HG03575 (cell line): Measurements from ENCODE around the gene LARP4B.

ENCODE experiments used
- ATAC-seq: cut with Tn5 transposase; IDR thresholded peaks from one replicate; pipeline ENCODE4 v1.9.1; 2021; ENCODE audit not compliant: unreplicated experiment, insufficient number of reproducible peaks, low FRiP score; ENCODE audit errors: extremely low read depth

Gene LARP4B

DNA sequence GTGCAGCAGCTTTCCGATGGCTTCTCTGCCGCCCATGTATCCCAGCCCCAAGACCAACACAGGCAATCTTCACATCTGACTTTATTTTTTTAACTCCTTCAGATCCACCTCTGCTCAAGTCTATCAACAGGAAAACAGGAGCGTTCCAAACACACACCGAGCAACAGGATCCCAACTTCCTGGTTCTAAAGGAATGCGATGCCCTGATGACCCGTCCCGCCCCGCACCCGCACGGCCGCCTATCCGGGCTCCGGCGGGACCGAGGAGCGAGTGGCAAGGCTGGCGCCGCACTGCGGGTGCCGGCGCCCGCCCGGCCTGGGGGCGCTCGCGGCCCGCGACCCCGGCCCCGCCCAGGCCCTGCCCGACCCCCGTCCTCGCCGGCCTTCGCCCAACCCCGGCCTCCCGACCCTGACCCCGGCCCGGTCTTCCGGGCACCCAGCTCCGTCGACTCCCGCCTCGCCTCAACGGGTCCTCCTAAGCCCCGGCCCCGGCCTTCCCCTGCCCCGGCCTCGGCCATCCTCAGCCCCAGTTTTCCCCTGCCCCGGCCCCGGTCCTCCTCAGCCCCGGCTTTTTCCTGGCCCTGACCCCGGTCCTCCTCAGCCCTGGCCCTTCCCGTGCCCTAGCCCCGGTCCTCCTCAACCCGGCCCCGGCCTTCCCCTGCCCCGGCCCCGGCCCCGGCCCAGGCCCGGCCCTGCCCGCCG, 730 bp downstream of the LARP4B start:
- no peak for ATAC-seq

DNA sequence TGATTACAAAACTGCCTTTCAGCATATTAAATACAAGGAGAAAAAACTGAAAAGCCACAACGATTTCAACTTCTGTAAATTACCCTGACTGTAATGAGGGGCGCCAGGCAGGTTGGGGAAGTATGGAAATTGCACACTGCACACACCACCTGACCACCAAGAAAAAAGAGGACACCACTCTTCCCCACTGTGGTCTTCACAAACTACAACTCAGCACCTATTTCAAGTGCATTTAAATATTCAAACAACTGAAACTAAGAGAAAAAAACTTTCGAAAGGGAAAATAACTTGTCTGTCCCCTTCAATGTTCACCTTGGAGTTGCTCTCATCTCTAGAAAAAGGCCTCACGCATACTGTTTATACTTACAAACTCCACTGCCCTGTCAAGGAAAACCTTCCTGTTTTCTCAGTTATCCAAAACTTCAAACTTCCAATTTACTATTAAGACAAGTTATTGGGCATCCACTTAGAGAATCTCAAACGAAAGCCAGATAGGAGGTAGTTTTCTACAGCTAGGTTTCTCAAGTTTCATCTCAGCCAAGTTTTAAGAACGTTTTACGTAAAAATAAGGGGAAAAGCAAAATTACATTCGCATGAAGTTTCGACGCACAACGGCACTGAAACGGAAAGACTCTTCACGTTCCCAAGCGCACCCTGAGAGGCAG, 1.4 kb downstream of the LARP4B start:
- ATAC-seq, result no peak

DNA sequence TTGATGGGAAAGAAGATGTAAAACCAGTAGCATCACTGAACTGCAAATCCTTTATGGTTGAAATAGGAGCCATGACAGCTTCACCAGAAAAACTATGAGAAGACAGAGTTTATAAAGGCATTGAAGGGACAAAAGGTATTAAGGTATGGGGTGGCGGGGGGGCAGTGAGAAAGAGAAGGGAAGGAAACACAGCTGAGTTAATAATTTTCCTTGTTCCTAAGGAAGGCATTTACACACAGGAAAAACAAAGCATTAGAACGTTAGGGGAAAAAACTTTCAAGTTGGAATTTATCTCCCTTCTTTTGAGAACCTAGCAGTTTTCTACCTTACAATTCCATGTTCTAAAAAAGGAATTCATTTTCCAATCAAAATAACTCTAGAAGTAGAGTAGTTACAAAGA, 4.4 kb downstream of the LARP4B start:
- no peak for ATAC-seq

DNA sequence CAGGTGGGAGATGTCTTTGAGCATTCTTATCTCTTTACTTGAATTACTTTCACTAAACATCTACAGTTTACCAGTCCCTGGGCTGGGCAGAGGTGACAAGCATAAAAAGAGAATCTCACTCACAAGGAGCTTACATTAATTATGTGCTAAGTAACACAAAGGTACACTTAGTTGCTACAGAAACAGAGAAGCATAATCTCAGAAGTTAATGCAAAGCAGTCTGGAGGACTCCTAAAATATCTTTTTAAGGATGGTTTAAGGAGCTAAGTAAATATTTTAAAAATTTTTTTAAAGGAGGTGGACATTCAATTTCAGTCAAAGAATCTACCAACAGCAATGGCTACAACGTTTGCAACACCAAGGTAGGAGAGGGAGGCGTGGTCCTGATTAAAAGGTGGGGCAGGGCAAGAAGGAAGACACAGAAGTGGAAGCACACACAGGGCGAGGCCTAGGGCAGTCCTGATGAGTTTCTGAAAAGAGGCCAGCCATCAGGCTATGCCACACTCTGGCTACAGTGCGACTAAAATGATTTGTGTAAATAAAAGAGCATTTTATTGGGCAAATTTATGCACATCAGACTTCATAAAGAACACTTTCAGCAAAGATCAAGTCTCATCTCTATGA, 5.3 kb downstream of the LARP4B start:
- no peak for ATAC-seq

DNA sequence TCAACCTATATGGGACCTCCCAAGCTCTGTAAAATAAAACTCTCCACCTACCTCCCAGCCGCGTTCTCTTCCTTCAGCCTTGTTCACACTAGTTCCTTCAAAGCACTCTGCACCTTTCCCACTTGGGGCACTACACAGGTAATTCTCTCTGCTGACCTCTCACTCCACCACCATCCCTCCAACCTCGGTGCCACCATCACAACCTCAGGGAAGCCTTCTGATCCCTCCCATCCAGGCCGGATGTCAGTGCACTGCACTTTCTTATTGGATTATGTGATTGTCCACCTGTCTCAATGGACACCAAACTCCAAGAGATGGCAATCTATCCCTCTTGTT, 7.0 kb downstream of the LARP4B start:
- ATAC-seq, result no peak

DNA sequence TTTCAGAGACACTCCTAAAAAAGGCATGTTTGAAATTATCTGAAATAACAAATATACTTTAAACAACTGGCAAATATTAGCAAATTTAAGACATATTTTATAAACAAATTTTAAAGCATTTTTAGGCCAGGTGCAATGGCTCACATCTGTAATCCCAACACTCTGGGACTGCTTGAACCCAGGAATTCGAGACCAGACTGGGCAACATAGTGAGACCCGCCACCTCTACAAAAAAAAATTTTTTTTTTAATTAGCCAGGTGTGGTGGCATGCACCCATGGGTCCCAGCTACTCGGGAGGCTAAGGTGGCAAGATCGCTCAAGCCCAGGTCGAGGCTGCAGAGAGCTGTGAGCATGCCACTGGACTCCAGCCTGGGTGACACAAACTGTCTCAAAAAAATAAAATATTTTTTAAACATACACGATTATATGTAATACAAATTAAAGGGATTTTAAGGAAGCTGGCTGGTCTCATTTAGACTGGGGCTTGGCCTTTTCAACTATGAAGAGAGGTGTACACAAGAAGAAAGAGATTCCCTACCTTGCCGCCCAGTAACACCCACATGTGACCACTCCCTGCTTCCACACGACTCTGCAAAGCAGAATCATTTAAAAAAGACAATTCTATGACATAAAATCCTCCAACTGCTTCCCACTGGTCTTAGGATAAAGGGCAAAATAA, 7.5 kb downstream of the LARP4B start:
- ATAC-seq, result no peak

DNA sequence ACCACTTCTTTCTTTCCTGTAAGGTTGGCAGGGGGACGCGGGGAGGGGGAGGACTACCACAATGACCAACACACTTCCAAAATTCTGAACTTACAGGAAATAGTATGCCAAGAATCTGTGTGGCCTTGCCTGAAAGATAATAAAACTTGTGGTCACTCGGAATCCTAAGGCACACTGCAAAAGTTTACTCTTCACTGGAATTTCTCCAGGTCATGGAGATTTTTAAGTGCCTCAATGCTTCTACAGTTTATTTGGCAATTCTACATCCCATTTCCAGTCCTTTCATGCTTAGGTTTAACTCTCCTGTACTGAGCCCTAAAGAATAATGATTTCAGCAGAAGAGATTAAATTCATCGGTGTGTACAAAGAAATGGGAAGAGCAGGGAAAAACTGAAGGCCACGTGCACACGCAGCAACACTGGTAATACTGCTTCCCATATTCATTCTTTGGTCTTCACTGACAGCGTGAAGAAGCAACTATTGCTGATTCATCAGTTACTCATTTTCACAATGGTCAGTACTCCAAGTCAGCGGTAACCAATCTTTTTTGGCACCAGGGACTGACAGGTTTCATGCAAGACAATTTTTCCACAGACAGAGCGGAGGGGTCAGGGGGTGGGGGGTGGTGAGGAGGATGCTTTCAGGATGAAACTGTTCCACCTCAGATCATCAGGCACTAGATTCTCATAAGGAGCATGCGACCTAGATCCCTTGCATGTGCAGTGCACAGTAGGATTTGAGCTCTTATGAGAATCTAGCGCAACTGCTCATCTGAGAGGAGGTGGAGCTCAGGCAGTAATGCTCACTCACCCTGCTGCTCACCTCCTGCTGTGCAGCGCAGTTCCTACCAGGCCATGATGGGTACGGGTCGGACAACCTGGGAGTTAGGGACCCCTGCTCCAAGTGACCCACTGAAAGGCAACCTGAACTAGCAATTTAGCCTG, 9.8 kb downstream of the LARP4B start:
- ATAC-seq, result no peak

DNA sequence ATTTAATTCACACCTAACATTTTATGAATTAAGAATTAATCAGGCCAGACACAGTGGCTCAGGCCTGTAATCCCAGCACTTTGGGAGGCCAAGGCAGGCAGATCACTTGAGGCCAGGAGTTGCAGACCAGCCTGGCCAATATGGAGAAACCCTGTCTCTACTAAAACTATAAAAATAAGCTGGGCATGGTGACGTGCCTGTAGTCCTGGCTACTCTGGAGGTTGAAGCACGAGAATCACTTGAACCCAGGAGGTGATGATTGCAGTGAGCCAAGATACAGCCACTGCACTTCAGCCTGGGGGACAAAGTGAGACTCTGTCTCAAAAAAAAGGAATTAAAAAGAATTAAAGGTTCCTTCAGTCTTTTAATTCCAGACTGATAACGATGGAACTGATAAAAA, 11.1 kb downstream of the LARP4B start:
- ATAC-seq, result no peak

DNA sequence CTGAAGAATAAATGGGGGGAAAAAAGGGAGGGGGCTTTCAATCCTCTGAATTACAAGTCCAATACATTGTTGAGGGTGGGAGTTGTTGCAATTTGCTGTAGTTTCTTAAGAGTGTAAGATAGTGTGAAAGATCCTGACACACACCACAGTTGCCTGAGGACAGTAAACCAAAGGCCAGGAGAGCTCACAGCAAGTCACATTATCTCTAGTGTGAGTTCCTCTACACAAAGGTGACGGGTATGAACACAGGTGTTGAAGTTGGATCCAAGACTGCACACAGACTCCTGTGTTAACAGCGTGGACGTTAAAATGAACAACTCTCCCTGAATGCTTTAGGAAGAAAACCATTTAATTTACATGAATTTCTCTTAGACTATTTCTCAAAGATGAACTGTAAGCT, 12.0 kb downstream of the LARP4B start:
- no peak for ATAC-seq

DNA sequence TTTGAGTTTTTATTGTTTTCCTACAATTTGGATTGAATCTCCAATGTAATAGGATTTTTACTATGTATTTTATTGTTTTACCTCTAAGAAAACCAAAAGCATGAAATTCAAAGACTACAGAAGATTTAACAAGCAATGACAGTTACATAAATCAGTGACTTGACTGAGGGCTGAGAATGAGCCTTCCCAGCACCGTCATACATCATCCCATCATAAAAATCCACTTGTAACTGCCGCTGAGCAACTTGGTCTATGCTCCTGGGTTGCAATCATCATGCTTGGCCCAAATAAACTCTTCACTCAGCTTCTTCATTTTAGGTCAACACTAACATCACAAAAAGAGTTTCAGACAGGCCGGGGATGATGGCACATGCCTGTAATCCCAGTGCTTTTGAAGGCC, 13.5 kb downstream of the LARP4B start:
- ATAC-seq, result no peak

DNA sequence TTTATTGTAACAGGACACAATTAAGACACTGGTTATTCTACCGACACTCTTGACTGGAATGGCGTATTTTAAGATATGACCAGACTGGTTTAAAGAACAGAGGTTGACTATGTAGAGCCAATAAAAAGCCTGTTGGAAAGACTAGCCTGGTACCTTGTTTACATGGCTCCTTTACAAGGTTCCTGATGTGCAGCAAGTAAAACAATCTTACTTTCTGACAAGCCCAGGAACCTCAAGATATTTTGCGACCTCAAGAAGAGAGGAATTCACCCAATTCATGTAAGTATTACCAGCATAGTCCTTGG, 14.1 kb downstream of the LARP4B start:
- ATAC-seq, result no peak

DNA sequence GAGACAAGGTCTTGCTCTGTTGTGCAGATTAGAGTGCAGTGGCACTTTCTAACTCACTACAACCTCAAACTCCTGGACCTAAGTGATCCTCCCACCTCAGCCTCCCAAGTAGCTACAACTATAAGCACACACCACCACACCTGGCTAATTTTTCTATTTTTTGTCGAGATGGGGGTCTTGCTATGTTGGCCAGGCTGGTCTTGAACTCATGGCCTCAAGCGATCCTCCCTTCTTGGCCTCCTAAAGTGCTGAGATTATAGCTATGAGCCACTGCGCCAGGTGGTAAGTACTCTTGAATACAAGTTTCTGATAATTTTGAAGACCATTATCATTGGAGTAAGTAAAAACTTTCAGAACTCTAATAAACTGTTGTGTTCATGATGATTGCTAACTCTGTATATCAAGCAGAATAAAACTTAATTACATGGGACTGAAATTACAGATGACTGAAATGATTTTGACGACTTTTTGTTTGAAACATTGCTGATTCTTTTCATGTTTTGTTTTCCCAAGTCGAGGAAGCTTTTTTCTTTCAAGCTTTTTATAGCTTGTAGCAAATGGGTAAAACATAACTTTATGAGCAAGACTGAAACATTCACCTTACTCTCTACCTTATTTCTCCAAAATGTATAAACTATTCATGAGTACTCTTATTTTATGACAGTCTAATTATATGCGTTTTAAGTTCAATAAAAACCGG, 14.6 kb downstream of the LARP4B start:
- no peak for ATAC-seq

DNA sequence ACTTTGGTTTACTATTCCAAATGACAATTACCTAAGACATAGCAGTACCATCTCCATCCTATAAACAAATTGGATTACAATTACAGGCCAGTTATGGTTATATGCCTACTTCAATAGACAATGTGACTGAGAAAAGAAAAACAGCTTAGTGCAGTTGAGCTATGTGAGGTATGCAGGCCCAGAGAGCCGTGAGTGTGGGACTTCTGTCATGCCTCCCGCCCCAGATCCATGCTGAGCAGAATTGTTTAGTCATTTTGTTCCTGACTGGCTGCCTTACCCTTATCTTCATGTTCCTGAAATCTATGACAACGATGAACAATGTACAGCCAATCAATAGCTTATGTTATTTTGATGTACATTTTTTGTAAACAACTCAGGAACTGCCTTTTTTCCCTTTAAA, 21.7 kb downstream of the LARP4B start:
- no peak for ATAC-seq

DNA sequence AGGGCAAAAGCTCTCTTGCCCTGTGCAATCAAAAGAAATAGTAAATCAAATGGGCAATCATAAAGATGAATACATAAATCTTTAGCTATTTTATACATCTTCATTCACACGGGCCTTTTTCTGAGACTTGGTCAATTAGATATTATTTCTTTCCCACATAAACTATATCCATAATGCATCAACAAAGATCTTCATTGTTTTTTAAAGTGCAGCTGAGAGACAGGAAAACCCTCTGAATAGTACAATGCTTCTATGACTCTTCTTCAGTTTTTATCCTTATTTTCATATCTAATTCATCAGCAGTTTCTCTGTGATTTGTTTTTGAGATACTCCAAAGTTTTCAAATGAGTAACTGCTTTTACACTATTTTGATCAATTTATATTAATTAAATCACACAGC, 25.5 kb downstream of the LARP4B start:
- ATAC-seq, result no peak

DNA sequence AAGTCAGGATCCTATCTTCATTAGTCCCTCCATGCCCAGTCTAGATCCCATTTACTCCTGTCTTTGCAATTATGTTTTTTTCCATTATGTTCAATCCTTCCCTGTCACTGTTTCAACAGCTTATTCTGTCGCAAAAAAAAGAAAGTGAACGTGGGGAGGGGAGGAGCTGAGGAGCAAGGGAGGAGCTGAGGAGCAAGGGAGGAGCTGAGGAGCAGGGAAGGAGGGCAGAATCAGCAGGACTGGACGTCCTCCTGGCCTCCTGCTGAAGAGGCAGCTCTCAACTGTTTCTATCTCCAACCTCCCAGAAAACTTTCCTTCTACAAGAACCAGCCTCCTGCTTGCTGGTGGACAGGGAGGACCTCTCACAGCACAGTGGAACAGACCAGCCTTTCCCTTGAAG, 26.0 kb downstream of the LARP4B start:
- no peak for ATAC-seq

DNA sequence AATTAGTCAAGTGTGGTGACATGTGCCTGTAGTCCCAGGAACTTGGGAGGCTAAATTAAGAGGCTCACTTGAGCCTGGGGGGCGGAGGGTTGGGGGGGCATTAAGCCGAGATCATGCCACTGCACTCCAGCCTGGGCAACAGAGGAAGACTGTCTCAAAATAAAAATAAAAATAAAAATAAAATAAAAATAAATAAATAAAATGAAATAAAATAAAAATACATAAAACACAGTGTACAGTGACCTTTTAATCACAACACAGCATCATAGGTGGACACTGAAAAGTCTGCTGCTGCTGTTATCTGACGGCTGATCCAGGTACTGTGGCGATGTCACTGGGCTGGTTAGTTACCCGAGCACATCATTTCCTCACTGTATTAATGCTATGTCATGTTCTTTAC, 27.1 kb downstream of the LARP4B start:
- no peak for ATAC-seq

DNA sequence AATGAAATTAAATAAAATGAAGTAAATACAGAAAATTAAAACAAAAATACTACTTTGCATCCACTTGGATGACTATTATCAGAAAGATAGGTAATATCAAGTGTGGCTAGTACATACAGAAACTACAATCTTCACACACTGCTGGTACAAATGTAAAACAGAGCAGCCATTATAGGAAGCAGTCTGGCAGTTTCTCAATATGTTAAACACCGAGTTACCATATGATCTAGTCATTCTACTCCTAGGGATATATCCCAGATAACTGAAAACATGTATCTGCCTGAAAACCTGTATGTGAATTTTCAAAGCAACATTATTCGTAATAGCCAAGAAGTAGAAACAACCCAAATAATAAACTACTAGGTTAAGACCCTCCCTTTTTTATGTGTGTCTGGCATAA, 33.4 kb downstream of the LARP4B start:
- ATAC-seq, result no peak

DNA sequence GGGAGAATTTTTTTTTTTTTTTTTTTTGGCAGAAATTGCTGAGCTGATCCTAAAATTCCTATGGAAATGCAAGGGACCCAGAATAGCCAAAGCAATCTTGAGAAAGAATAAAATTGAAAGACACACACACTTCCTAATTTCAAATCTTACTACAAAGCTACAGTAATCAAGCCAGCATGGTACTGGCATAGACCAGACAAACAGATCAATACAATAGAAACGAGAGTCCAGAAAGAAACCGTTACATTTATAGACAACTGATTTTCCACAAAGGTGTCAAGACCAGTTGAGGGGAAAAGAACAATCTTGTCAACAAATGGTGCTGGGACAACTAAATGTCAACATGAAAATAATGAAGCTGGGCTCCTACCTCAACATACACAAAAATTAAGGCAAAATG, 34.5 kb downstream of the LARP4B start:
- no peak for ATAC-seq

DNA sequence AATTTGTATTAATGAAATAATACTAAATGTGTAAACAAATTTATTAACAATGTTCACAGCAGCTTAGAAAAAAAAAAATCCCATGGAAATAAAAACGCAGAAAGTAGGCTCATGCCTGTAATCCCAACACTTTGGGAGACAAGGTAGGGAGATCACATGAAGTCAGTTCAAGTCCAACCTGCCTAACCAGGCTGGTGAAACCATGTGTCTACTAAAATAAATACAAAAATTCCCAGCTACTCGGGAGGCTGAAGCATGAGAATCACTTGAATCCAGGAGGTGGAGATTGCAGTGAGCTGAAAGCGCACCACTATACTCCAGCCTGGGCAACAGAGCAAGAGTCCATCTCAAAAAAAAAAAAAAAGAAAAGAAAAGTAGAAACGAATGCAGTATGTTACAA, 36.2 kb downstream of the LARP4B start:
- ATAC-seq, result no peak
